ENCODE measurements around the gene PROX2.

Gene PROX2

DNA sequence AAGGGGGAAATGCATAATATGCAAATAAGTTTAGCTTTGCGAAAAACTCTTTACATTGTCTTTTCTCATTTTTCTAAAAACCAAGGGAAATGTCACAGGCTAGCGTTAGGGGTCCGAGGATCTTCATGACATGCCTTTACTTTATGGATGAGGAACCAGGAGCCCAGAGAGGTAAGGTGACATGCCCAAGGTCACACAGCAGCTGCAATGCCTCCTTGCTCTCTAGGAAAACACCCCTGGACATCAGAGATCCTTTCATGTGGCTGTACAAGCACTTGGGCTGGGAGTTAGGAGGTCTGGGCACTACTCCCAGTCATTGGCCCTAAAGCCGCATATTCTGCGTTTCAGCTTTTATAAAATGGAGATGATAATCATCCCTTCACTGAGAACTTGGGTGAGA is 741 bp downstream of the PROX2 start:
- DNase-seq = no peak

DNA sequence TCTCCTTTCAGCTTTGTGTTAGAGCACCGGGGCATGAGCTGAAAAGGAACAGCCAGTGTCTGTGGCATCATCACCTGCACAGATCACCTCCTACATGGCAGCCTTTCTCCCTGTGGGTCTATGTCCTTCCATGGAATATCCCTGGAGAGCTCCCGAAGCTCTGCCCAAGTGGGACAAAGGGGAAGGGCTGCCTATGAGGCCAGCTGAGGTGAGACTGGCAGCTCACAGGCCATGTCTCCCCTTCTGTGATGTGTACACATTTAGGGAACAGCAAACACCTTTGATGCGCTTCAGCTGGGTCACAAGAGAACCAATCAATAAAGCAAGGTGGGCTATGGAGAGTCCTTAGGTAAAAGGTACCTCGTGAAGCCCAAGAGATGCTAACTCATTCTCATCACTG is 4.1 kb downstream of the PROX2 start:
- no peak for DNase-seq

DNA sequence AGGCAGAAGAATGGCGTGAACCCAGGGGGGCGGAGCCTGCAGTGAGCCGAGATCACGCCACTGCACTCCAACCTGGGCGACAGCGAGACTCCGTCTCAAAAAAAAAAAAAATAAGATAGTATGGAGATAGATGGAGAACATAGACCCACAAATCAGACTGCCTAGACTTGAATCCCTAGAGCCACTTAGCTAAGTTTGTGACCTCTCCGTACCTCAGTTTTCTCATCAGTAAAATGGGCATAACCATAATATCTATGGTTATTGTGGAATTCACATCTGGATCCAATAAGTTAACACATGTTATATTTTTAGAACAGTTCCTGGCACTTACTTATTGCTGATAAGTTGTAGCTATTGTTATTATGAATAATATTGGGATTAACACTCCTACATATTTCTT is 7.2 kb downstream of the PROX2 start:
- DNase-seq = no peak

DNA sequence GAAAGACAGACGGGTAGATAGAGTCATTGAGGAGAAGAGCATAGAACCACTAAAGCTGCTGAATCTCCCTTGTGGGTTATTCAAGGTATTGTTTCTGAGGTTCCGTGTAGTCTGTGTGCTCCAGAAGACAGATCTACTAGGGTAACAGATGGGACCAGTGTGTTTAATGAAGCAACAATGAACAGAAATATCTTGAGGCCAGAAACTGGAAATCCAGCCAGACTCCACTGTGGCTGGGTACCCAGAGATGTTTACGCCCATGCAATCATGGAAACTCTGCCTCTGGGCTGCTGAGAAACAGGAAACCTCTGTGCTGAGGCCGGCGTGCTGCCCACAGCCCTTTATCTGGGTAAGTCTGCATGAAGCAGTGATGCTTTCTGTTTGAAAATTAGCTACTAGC is 8.3 kb downstream of the PROX2 start:
- peak; percentile 65 for DNase-seq

DNA sequence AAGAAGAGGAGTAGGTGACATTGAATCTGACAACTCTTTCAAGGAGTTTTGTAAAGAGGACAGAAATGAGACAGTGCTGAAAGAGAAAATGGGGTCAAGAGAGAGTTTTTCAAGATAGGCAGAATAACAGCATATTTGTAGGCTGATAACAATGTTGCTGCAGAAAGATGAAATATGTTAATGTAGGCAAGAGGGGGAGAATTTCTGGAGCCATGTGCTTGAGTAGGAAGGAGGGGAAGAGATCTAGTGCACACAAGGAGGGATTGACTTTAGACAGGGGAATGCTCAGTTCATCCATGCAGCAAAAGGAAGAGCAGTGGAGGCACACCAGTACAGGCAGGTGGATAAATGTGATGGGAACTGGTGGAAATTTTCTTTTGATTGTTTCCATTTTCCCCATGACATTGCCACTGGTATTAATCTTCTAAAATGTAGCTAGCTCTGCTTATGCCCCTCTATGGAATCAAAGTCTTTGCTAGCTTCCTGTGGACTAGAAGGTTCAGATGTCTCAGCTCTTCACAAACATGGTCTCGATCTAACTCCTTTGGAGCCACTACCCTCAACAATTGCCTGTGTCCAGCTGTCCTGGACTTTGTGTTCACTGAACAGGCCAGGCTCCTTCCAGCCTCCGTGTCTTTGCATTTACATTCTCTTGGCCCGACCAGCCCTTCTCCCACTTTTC is 9.1 kb downstream of the PROX2 start:
- no peak for DNase-seq

DNA sequence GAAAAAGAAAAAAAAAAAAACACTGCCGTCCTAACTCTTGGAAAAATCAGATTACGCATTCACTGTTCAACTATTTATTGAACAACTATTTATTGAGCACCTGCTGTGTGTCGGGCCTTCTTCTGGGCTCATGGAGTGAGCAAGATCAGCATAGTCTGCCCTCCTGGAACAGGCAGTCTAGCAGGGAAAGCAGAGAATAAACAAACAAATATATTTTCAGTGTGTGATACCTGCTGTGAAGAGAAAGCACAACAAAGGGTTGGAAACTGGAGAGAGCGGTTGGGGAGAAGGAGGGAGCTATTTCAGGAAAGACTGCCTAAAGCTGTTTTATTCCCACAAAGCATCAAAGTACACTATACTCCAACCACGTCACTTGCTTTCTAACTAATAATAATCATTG is 10.8 kb downstream of the PROX2 start:
- DNase-seq = no peak

DNA sequence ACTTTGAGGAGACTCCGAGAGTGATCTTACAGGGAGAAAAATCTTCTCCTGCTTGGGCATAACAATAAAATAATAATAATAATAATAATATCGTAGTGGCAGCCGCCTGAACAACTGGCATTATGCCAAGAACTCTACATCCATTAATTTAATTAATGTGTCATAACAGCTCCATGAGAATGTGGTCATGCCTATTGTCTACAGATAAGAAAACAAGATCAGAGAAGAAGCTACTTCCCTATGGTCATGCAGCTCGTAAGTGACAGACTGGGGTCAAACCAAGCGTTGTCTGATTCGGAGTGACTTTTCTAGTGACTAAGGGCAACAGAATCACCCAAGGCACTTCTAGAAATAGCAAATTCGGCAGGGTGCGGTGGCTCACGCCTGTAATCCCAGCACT is 11.7 kb downstream of the PROX2 start:
- DNase-seq = peak; percentile 64

DNA sequence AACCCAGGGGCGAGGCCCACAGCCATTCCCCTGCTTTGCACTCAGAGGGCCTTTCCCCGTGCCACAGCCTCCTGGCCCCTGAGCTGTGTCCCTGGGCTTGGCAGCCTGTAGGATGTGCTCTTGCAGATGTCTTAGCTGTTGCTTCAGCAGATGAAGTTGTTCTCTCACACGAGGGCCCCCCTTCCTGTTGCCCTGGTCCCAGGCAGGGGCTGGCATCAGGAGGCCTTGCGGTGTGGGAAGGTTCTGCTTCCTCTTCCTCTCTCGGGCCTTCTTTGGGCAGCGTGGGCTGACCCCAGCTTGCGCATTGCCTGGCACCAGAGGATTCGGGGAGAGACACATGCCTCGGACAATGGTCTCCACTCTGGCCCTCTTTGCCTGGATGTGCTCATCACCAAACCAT is 12.7 kb downstream of the PROX2 start:
- peak; percentile 82 for DNase-seq

DNA sequence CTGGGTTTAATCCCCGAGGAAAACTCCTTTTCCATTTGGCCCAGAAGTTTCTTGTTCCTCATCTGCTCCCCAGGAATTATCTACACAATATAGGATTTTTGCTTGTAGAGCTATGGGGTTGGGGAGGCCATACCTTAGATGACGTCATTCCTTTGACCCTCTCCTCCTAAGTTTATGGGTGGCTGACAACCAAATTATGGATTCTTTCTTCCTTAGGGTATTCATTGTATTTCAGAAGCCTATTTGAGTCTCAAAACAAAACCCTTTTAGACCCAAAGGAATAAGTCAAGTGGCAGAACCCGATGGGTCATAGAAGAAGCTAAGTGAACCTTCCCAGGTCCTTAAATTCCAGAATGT is 14.2 kb downstream of the PROX2 start:
- DNase-seq = no peak

DNA sequence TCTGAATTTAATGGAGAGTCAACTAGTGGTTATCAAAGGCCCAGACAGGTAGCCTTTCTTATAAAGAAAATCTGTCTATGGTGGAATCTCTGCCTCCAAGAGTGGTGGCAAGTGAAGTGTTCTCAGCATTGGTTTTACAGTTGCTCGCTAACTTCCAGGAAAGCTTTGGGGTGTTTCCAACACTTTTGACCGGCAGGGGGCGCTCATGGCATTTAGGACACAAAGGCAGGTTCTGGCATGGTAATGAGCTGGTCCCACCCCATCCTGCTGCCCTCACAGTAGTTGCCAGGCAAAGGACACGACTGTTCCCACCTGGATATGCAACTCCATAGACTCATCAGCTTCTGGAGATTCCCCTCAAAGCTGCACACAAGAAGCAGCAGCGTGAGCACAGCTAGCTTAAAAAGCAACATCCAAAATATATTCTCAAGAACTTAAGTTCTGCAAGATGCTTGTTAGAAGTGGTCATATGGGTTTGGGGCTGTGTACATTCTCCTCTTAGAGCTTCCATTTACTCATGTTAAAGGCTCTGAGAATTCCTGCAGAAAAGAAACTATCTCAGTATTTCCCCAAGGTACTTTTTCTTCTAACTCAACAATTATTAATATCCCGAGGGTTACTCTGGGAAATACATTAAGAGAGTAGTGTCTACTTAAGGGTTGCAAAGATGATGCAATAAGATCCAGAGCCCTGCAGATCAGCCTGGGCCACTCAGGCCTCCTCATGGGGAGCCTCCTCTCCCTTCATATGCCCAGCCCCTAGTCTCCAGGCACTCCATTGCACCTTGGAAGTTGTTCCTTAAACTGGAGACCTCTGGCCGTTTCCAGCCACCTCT is 14.8 kb downstream of the PROX2 start:
- peak; percentile 70 for DNase-seq

DNA sequence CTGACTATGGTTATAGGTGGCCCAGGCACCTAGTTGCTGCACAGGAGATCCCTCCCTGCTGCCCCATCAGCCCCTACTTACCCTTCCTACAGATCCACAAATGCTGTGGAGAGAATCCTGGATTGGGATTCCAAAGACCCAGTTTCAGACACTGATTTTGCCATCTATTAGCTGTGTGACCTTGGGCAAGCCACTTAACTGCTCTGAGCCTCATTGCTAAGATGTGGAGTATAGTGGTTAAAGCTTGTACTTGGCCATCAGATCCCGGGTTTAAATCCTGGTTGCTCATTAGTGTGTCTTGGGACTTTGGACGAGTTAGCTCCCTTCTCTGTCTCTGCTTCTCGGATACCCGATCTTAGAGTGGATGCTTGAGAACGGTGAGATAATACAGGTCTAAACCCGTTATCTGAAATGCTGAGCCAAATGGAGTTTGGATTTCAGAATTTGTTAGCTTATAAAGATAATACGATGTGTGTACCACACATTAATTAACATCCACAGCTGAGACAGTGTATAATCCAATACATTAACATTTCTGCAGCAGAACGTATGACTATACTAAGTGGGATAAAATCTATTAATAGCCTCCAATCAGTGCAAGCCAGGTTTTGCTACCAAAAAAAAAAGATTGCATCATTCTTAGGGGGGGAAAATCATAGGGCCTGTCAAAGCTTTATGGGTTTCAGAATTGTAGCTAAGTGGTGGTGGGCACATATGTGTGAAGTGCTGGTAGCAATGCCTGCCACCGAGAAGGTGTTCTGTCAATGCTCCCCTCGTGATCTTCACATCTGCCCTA is 16.0 kb downstream of the PROX2 start:
- no peak for DNase-seq

DNA sequence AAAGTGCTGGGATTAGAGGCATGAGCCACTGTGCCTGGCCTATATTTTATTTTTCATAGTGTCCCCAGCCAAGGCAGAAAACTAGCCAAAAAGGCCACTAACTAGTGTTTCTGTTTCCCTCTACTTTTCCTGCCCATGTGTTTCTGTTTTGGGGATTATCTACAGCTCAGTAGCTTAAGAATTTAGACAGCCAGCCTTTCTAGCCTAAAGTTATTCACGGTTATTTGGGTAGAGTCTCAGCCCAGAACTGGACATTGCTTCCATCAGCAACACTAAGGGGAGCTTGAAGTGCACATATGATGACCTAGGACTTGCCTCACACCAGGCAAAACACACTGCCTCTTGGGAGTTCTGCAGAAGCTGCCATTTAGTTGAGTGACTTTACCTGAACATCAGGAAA is 17.9 kb downstream of the PROX2 start:
- DNase-seq = no peak

DNA sequence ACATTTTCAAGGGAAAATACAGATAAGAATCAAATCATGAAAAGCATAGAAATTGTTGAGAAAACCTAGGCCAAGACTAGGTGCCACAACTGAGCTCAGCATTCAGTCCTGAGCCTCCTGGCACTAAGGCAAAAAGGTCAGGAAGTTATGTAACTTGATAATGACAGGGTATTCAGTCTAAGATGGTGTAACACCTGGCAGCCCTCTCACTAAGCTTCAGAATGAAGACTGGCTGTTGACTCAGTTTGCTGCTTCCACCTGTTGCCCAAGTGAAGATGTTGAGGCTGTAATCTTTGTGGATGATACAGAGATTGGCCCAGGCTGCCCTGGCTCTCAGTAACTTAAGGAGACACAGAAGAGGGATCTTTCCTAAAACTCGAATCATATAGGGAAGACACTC is 19.6 kb downstream of the PROX2 start:
- no peak for DNase-seq

DNA sequence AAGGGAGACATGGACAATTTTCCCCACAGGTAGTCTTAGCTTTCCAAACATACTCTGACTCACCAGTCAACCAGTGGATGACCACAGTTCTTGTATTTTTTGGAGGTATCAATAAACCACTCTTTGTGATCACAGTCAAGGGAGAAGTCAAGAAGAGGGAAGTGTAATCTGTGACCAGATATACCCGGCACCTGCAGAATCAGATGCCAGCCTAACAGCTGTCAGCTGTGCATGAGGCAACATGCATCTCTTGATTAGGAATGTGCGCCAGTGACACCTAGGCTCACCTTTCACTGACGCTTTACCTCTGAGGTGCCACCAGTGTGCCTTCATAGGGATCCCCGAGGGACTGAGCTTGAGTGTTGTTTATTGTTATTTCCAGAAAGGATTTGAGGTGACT is 20.0 kb downstream of the PROX2 start:
- DNase-seq = no peak

DNA sequence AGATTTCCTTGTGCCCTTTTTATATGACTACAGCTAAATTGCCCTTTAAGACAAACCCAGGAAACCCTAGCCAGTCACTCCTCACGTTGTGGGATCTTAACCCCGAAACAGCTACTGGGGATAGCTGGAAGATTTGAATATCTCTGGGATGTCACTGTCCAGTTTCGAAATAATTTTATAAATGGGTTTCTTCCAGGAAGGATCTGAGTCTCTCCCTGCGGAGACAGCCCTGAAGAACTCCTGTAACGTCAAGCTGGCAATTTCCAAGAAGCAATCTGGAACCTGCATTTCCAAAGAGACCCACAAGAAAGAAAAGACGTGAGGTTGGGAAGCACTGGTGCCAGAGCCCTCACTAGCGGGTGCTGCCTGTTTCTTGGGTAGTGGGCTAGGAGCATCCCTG is 20.9 kb downstream of the PROX2 start:
- DNase-seq = no peak

DNA sequence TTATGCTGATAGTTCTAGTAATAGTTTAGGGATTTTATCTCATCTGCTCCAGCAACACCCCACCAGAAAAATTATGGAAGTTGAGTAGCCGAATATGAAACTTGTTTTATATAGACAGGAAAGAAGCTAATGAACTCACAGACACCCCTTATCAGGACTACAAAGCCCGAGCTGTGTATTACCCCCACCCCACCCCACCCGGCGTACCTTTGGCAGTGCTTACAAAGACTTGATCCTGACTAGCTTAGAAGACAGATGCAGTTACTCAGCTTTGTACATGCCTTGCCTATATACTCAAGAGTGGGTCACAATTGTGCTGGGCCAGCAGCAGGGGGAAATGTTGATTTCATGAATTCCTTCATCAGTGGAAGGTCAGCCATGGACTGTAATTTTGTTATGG is 22.4 kb downstream of the PROX2 start:
- DNase-seq = no peak

DNA sequence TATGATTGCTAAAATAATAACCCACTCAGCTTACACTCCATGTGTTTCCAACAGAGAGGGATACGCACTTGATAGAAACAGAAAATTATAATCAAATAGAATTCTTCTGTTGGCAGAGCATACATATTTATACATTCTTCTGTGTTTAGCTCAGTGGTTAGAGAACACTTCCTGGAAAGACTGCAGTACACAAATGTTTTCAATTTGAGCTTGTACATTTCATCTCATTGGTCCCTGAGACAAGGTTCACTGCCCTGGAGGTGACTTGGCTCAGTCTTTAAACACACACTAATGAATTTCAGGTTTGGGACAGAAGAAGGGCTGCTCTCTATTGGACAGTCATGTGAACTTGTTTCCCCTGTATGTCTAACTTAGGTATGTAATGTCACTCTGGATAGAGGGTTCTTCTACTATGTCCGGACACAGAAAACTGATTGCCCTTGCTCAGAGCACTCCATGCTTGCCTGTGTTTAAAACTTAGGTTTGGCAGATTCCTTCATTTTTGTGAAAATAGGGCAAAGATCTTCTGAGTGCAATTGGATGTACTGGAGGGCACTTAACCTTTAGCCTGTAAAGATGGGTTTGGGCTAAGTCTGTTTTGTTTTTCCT is 22.9 kb downstream of the PROX2 start:
- DNase-seq = no peak

DNA sequence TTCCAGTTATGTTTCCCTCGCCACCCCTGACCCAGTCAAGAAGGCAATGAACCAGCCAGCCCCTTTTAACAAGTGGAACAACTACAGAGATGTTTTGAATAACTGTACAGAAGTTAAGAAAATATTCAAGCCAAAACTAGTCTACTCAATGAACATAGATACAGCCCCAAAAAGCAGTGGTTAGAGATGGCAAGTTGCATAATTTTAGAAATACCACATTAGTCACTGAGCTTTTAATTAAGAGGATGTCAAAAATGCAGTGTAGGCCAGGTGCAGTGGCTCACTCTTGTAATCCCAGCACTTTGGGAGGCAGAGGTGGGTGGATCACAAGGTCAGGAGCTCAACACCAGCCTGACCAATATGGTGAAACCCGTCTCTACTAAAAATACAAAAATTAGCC is 27.2 kb downstream of the PROX2 start:
- peak; percentile 64 for DNase-seq

DNA sequence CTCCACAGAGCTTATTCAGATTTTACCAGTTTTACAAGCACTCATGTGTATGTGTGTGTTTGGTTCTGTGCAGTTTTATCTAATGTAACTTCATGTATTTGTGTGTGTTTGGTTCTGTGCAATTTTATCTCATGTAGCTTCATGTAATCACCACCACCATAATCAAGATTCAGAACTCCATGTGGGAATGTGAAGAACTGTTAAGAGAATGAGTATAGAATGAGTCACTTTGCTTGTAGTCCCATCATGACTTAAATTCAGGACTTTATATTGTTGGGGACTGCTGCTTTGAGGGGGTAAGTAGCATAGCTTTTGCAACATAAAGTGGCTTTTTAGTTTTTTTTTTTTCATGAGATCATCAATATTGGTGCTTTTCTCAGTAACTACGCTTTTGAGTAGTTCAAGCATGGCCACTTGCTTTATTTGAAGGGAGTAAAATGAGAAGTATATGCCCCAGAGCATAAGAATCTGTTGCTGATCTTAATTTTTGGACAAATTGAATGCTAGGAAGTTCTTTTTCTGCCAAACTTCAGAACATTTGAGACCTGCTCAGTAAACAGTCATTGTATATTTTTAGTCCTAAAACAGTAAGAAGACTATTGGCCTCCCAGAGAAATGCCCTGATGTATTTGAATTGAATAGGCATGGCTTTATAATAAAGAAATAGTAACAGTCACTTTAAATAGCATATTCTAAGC is 28.8 kb downstream of the PROX2 start:
- DNase-seq = peak; percentile 5

DNA sequence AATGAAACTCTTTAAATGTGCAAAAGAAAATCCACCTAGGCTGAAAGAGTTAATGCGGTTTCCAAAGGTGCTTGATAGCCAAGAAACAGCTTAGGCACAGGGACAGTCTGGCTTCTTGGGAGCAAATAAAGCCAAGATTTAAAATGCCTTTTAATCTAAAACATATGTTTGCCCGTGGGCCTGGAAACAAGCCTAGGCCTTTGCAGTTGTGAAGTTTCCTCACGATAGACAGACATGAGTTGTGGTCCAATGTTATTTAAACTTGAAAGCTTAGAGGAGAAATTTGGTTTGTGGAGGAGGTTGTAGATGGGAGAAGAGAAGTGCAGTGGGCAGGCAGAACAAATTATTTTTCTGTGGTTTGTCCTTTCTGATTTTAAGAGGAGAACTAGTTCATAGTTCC is 29.8 kb downstream of the PROX2 start:
- DNase-seq = no peak

DNA sequence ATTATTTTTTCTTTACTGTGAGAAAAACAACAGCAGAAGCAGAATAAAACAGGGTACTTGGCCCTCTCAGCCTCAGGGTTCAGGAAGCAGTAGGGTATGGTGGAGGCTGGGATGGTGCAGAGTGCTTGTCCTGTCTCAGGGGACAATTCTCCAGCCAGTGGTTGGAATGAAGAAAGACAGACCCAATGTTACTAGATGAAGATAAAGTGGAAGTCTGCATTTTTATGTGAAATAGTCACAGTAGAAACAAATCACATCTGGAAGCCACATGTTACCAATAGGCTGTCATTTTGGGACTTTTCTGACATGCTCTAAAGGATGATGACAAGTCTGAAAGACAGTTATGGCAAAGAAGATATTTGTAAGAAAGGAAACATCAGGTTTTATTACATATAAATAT is 32.3 kb downstream of the PROX2 start:
- DNase-seq = no peak

DNA sequence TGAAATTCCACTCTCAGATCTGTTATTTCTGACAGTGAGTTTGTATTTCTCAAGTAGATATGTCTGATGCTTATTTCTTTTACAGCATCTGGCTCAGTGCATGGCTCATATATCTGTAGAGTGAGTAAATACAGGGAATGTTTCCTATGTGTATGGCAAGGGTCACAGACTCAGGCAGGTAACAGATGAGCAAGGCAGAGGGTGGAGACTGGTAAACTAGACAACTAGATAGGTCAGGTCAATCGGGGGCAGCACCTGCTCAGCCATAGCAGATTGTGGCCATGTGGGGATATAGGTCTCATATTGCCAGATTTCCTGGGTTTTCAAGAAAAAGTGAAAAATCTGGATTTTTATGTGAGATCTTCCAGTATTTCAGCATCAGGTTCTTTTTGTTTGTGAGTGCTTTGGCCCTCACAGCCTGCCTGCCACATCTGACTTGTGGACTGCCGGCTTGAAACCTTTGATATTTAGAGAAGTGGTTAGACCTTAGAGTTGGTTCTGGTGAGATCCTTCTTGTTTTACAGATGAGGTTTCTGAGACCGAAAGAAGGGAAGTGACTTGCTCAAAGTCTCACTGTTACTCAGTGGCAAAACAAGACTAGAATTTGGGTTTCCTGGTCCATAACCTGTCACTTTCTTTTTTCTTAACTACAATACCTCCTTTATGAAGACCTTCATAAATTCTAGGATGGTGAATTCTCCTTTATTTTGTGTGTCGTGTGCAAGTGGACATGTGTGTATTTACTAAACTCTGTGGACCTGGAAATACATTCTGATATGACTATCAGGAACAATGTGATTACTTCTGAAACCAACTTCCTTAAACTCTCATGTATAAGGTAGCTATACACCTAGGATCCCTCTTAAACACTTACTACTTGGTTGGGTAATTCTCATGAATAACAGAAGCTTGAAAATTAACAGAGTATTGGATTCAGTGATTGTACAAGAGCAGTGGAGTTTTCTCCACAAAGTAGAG is 34.4 kb downstream of the PROX2 start:
- peak; percentile 91 for DNase-seq

All from MV-4-11 (cell line).